Activated B cell treated with CpG ODN at 0.5 μM for 24 hours (primary cell): ENCODE data around the gene KAZALD1. TPM values are rescaled to one million over a fixed set of nuclear protein-coding genes. Genes with fewer than 3 reads are reported as not detected.

Experiments
- ATAC-seq: fragments of 200-7000 bp; cut with Tn5 transposase; one replicate; pipeline ENCODE4 v1.10.0; 2021; ENCODE audit warnings: low read depth, mild to moderate bottlenecking, moderate library complexity
- CTCF ChIA-PET: fragments of 350-600 bp; sonication (Branson Sonifier 250); formaldehyde crosslinking; loops from one replicate; lab custom pipeline; 2021; ENCODE audit warnings: antibody characterized with exemption; lab: Charles Lee
- POLR2A ChIA-PET: fragments of 350-600 bp; sonication (Branson Sonifier 250); formaldehyde crosslinking; loops from one replicate; lab custom pipeline; 2021; ENCODE audit warnings: antibody characterized with exemption; lab: Charles Lee
- DNase-seq: peaks from one replicate; pipeline ENCODE4 v3.0.0; 2022
- H3K27ac Mint-ChIP-seq: one replicate; pipeline ENCODE4 v1.8.0; 2020; ENCODE audit warnings: mixed read lengths
- H3K27me3 Mint-ChIP-seq: one replicate; pipeline ENCODE4 v1.8.0; 2021; ENCODE audit warnings: mixed read lengths
- H3K36me3 Mint-ChIP-seq: one replicate; pipeline ENCODE4 v1.8.0; 2021; ENCODE audit warnings: low read depth, mixed read lengths
- H3K4me1 Mint-ChIP-seq: one replicate; pipeline ENCODE4 v1.8.0; 2021; ENCODE audit warnings: mixed read lengths
- H3K4me3 Mint-ChIP-seq: one replicate; pipeline ENCODE4 v1.8.0; 2020; ENCODE audit warnings: mild to moderate bottlenecking, mixed read lengths
- H3K9me3 Mint-ChIP-seq: one replicate; pipeline ENCODE4 v1.8.0; 2020; ENCODE audit warnings: mixed read lengths
- intact Hi-C: fragments of 100-400 bp; cut with micrococcal nuclease; formaldehyde crosslinking; loops from one replicate; pipeline ENCODE4 v1.15.1; 2024
- total RNA-seq: library from RNA; stranded (reverse); gene quantifications from 2 replicates; pipeline ENCODE4 v1.2.3, GENCODE V29; 2022
- TF ChIP-seq, protein P1 (sequence below): fragments of 200-600 bp; IDR thresholded peaks from one replicate; pipeline ENCODE4 v1.8.0; 2022; ENCODE audit warnings: antibody characterized with exemption, mild to moderate bottlenecking

KAZALD1 gene
- total RNA-seq, 1 donor from 2014 or later: 0.58 TPM

GRCh38 chr10:101047268-101047667 lies 14.5 kb upstream of the KAZALD1 start:
- DNase-seq (no peak), ATAC-seq (no peak)
- Mint-ChIP-seq H3K36me3 (peaks cover 5% of the 10 kb centered on the region), H3K27me3 (peaks cover 40% of the 10 kb centered on the region), H3K4me3 (no peak overlapping the region), H3K4me1 (peaks cover 24% of the 10 kb centered on the region), H3K9me3 (no peaks in the 10 kb centered on the region), H3K27ac (no peak overlapping the region)
- ChIA-PET CTCF (interaction anchor here (0.8 to 2.2 kb wide), 2 partner anchors 10 to 19 kb away, joined by 4 to 7 read pairs; no protein-coding TSS in a partner anchor), POLR2A (no interaction called here)
- TF ChIP-seq, protein P1, sequence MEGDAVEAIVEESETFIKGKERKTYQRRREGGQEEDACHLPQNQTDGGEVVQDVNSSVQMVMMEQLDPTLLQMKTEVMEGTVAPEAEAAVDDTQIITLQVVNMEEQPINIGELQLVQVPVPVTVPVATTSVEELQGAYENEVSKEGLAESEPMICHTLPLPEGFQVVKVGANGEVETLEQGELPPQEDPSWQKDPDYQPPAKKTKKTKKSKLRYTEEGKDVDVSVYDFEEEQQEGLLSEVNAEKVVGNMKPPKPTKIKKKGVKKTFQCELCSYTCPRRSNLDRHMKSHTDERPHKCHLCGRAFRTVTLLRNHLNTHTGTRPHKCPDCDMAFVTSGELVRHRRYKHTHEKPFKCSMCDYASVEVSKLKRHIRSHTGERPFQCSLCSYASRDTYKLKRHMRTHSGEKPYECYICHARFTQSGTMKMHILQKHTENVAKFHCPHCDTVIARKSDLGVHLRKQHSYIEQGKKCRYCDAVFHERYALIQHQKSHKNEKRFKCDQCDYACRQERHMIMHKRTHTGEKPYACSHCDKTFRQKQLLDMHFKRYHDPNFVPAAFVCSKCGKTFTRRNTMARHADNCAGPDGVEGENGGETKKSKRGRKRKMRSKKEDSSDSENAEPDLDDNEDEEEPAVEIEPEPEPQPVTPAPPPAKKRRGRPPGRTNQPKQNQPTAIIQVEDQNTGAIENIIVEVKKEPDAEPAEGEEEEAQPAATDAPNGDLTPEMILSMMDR: no peak
- intact Hi-C loops: no loop called here

GRCh38 chr10:101047961-101048892 lies 13.6 kb upstream of the KAZALD1 start:
- DNase-seq: no peak
- H3K4me3 Mint-ChIP-seq: no peak overlapping the region
- peaks cover 17% of the 10 kb centered on the region for H3K4me1 Mint-ChIP-seq
- H3K27me3 Mint-ChIP-seq: peaks cover 40% of the 10 kb centered on the region
- intact Hi-C loops: no loop called here
- no peaks in the 10 kb centered on the region for H3K9me3 Mint-ChIP-seq
- TF ChIP-seq, protein P1: no peak
- peak overlapping the region; percentile 16 for H3K27ac Mint-ChIP-seq
- H3K36me3 Mint-ChIP-seq: no peaks in the 10 kb centered on the region
- ATAC-seq: no peak
- ChIA-PET CTCF (no interaction called here), POLR2A (no interaction called here)

- ChIA-PET POLR2A (interaction anchor here (0.6 to 1.6 kb wide), 5 partner anchors 8 to 16 kb away, joined by 3 to 12 read pairs (median 5); partner anchors contain the start of gene KAZALD1), CTCF (interaction anchor here (1.1 to 4.8 kb wide), 11 partner anchors 9 to 99 kb away, joined by 3 to 51 read pairs (median 5); partner anchors contain the start of gene KAZALD1)
- TF ChIP-seq, protein P1: peak; percentile 59
- peak overlapping the region; percentile 24 for H3K4me3 Mint-ChIP-seq
- ATAC-seq (peak; percentile 93), DNase-seq (peak; percentile 78)
- no peaks in the 10 kb centered on the region for H3K9me3 Mint-ChIP-seq
- H3K27me3 Mint-ChIP-seq: peaks cover 38% of the 10 kb centered on the region
- H3K4me1 Mint-ChIP-seq: peaks cover 15% of the 10 kb centered on the region
- intact Hi-C loops: loop anchor here (1.0 kb wide), 3 partner anchors 8 to 17 kb away; no protein-coding TSS in a partner anchor
- H3K36me3 Mint-ChIP-seq: no peaks in the 10 kb centered on the region
- no peak overlapping the region for H3K27ac Mint-ChIP-seq
Observed at GRCh38 chr10:101050208-101051069, 11.3 kb upstream of the KAZALD1 start.

DNA sequence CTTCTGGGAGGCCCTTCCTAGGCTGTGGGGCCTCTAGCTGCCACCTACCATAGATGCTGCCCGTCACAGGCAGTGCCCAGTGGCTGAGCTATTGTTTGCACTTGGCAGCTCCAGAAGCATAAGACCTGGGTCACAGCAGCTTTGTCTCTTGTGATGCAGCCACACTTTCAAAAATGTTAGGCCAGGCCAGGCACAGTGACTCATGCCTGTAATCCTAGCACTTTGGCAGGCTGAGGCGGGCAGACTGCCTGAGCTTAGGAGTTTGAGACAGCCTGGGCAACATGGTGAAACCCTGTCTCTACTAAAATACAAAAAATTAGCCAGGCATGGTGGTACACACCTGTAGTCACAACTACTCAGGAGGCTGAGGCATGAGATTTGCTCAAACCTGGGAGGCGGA lies 9.5 kb upstream of the KAZALD1 start:
- intact Hi-C loops: no loop called here
- no peak overlapping the region for H3K4me3 Mint-ChIP-seq
- H3K36me3 Mint-ChIP-seq: no peaks in the 10 kb centered on the region
- DNase-seq (no peak), ATAC-seq (no peak)
- no peaks in the 10 kb centered on the region for H3K9me3 Mint-ChIP-seq
- H3K27me3 Mint-ChIP-seq: peaks cover 27% of the 10 kb centered on the region
- ChIA-PET CTCF (interaction anchor here (0.7 to 4.8 kb wide), 8 partner anchors 8 to 109 kb away, joined by 3 to 51 read pairs (median 15); partner anchors contain the start of gene KAZALD1), POLR2A (no interaction called here)
- TF ChIP-seq, protein P1: no peak
- H3K27ac Mint-ChIP-seq: no peak overlapping the region
- peaks cover 15% of the 10 kb centered on the region for H3K4me1 Mint-ChIP-seq
